Memory B cell (primary cell): ENCODE measurements around the gene RALGAPA1.
"Not testable (repeated sequence)": the region's sequence is repeated elsewhere in the genome, so short reads cannot be mapped to it uniquely, and the experiment has no call there.

Experiments used
- ATAC-seq: fragments of 150-1000 bp; cut with Tn5 transposase; 2 replicates; pipeline ENCODE4 v1.10.0; 2021; ENCODE audit warnings: low read depth, mild to moderate bottlenecking, moderate library complexity
- DNase-seq, 2 donors: peaks; one replicate each; pipeline ENCODE4 v3.0.0; 2022; ENCODE audit warnings: low spot score in 2 of 2
- H3K27ac Mint-ChIP-seq: one replicate; pipeline ENCODE4 v1.8.0; 2022; ENCODE audit warnings: mild to moderate bottlenecking, moderate library complexity, mixed read lengths
- H3K27me3 Mint-ChIP-seq: one replicate; pipeline ENCODE4 v1.8.0; 2022; ENCODE audit warnings: mixed read lengths
- H3K36me3 Mint-ChIP-seq: one replicate; pipeline ENCODE4 v1.8.0; 2022; ENCODE audit warnings: mild to moderate bottlenecking, mixed read lengths
- H3K4me1 Mint-ChIP-seq: one replicate; pipeline ENCODE4 v1.8.0; 2022; ENCODE audit warnings: mixed read lengths
- H3K4me3 Mint-ChIP-seq: one replicate; pipeline ENCODE4 v1.8.0; 2022; ENCODE audit warnings: mild to moderate bottlenecking, moderate library complexity, mixed read lengths
- H3K9me3 Mint-ChIP-seq: one replicate; pipeline ENCODE4 v1.8.0; 2022; ENCODE audit warnings: mixed read lengths

Gene RALGAPA1

DNA sequence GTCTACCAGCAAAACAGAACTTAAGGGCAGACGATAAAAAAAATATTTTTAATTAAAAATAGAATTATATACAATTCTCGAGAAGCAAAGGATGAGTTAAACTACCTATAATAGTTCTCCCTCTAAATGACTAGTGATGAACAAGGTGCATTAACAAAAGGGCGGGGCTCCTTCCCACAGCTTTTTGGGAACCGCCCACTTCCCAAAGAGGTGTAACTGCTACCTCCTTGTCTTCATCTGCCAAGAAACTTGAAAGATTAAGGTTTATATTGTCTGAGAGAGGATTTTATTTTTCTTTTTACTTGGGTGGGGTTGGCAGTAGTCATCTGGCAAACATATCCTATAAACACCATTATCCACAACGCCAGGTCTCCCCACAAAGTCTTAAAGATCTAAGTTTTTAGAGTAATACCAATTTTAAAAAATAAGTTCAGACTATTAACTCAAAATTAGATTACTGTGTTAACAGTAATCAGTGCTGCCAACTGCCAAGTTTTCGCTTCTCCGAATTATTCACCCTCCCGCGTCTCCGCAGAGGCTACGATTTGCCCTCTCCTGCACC, 938 bp downstream of the RALGAPA1 start:
- H3K9me3 Mint-ChIP-seq = no peaks in the 10 kb centered on the region
- peak overlapping the region; percentile 92 for H3K27ac Mint-ChIP-seq
- no peaks in the 10 kb centered on the region for H3K27me3 Mint-ChIP-seq
- peaks cover 7% of the 10 kb centered on the region for H3K36me3 Mint-ChIP-seq
- ATAC-seq (no peak), DNase-seq (no peak)
- peaks cover 19% of the 10 kb centered on the region for H3K4me1 Mint-ChIP-seq
- peak overlapping the region; percentile 98 for H3K4me3 Mint-ChIP-seq

DNA sequence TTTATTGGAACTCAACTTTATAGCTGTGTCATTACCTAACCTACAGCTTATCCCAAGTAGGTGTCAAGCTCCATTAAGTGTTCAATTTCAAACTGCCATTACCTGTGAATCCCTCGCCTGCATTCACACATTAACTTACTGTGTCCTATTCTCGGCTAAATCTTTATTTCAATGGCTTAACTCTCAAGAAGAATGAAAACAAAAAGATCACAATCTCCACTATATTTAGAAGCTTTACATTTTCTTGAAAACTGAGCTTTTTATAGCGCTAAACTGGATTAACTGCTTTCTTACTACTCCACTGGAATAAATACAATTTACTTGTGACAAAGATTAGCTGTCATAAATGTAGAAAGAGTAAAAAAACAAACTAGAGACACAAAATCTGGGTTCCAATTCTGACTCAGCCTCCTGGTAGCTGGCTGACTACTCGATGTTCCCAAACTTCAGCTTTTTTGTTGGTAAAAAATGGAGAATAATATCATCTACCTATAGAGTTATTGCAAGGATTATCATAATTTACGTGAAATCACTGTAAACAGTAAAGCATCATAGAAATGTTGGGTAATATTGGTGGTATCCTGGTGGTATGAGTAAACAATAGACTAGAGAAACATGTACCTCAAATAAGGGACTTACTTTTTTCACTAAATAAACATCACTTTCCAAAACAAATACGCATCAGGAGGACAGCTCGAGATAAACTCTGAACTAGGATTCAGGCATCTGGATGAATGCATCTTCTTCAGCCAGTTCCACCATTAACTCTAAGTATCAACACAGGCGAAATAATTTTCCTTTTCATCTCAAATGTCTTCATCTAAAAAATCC, 1.7 kb downstream of the RALGAPA1 start:
- H3K4me1 Mint-ChIP-seq = peaks cover 19% of the 10 kb centered on the region

DNA sequence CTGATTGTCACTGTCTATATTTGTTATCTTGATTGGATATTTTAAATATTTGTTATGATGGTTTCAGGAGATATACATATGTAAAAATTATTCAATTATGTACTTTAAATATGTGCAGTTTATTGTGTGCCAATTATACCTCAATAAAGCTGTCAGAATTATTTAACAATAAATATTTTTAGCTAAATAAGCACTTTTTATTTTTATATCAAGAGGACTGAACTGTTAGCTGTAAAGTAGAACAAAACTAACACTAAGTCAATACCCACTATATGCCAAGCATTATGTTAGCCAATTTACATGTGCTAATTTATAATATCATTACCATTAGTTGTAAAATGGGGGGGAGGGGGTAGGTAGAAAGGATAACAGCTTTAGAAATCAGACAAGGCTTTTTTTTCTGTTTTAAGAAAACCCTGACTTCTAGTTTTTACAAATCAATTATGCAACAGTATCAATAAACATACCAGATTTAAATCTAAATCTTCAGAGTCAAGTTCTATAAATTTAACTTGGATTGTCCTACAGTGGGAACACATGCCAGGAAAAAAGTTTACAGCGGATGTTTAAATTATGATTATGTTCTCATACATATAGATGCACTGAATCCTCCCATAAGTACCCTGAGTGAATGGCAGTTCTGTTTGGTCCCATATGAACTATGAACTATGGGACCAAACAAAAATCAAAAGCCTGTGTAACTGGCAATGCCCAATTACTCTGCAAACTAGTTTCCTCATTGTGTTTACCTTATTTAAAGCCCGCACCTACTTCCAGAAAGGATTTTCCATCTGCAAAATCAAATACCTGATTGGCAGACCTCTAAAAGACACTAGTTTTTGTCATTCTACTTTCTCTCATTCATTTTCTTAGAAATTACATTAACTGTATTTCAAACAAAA, 2.8 kb downstream of the RALGAPA1 start:
- ATAC-seq (no peak), DNase-seq (no peak)
- H3K4me1 Mint-ChIP-seq = peaks cover 22% of the 10 kb centered on the region
- H3K27me3 Mint-ChIP-seq = no peaks in the 10 kb centered on the region
- peaks cover 7% of the 10 kb centered on the region for H3K36me3 Mint-ChIP-seq
- H3K9me3 Mint-ChIP-seq = no peaks in the 10 kb centered on the region
- H3K27ac Mint-ChIP-seq = no peak overlapping the region
- H3K4me3 Mint-ChIP-seq = no peak overlapping the region

More for the DNA sequence above, 1.7 kb downstream of the RALGAPA1 start:
- Mint-ChIP-seq H3K27ac (peak overlapping the region; percentile 92), H3K4me3 (peak overlapping the region; percentile 76), H3K36me3 (peaks cover 7% of the 10 kb centered on the region), H3K27me3 (no peaks in the 10 kb centered on the region), H3K9me3 (no peaks in the 10 kb centered on the region)
- DNase-seq (no peak), ATAC-seq (no peak)

DNA sequence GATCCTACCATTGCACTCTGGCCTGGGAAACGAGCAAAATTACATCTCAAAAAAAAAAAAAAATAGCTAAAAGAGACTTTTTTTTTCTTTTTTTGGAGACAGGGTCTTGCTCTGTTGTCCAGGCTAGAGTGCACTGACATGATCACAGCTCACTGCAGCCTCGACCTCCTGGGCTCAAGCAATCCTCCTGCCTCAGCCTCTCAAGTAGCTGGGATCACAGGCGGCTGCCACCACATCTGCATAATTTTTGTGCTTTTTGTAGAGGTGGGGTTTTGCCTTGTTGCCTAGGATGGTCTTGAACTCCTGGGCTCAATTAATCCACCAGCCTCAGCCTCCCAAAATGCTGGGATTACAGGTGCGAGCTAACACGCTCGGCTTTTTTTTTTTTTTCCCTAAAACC, 11.3 kb downstream of the RALGAPA1 start:
- H3K27me3 Mint-ChIP-seq = no peaks in the 10 kb centered on the region
- ATAC-seq = no peak
- H3K4me1 Mint-ChIP-seq = peaks cover 20% of the 10 kb centered on the region
- no peak overlapping the region for H3K4me3 Mint-ChIP-seq
- H3K27ac Mint-ChIP-seq = no peak overlapping the region
- H3K9me3 Mint-ChIP-seq = no peaks in the 10 kb centered on the region
- no peak for DNase-seq
- peaks cover 11% of the 10 kb centered on the region for H3K36me3 Mint-ChIP-seq

DNA sequence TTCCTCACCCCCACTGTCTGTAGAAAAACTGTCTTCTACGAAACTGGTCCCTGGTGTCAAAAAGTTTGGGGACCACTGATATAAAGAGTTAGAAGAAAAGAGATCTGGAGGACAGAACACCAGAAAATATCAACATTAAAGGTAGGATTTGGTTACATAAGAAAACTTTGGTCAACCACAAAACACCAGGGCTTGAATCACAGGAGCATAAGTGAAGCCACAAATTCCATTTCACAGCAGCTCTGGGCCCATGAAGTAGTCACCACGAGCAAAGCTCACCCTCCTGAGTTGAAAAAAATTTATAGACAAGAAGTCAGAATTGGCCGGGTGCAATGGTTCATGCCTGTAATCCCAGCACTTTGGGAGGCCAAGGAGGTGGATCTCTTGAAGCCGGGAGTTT, 19.4 kb downstream of the RALGAPA1 start:
- no peak overlapping the region for H3K27ac Mint-ChIP-seq
- no peak for DNase-seq
- H3K27me3 Mint-ChIP-seq = no peaks in the 10 kb centered on the region
- ATAC-seq = no peak
- no peaks in the 10 kb centered on the region for H3K9me3 Mint-ChIP-seq
- H3K4me1 Mint-ChIP-seq = peaks cover 5% of the 10 kb centered on the region
- H3K36me3 Mint-ChIP-seq = peaks cover 13% of the 10 kb centered on the region
- no peak overlapping the region for H3K4me3 Mint-ChIP-seq

DNA sequence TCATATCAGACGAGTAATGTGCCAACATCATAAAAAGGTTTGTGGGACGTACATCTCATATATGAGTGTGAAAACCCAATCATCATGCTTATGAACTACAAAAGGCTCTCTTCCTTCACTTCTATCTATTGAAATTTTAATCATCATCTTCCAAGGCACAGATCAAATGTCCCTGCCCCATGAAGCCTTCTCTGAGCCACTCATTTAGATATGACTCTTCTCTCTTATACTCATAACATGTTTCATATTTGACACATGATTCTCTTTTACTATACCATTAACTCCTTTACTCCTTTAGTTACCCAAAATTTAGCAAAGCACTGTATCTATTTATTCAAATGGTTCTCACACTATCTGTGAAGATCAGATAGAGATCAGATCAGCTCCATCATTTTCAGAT, 22.2 kb downstream of the RALGAPA1 start:
- Mint-ChIP-seq H3K27me3 (no peaks in the 10 kb centered on the region), H3K4me3 (no peak overlapping the region), H3K4me1 (peaks cover 12% of the 10 kb centered on the region), H3K27ac (no peak overlapping the region), H3K36me3 (peaks cover 16% of the 10 kb centered on the region), H3K9me3 (no peaks in the 10 kb centered on the region)
- no peak for ATAC-seq
- DNase-seq = no peak

DNA sequence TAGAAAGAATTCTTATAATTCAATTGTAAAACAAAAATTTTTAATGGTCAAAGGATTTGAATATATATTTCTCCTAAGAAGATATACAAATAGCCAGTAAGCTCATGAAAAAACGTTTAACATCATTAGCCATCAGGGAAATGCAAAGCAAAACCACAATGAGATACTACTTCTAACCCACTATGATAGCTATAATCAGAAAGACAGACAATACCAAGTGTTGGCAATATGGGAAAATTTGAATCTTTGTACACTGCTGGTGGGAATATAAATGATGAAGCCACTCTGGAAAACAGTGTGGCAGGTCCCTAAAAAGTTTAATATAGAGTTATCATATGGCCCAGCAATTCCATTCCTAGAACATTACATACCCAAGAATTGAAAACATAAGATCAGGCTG, 25.4 kb downstream of the RALGAPA1 start:
- ATAC-seq = no peak
- peaks cover 11% of the 10 kb centered on the region for H3K4me1 Mint-ChIP-seq
- H3K9me3 Mint-ChIP-seq = peaks cover 3% of the 10 kb centered on the region
- peaks cover 22% of the 10 kb centered on the region for H3K36me3 Mint-ChIP-seq
- H3K4me3 Mint-ChIP-seq = no peak overlapping the region
- no peak for DNase-seq
- H3K27me3 Mint-ChIP-seq = no peaks in the 10 kb centered on the region
- no peak overlapping the region for H3K27ac Mint-ChIP-seq

DNA sequence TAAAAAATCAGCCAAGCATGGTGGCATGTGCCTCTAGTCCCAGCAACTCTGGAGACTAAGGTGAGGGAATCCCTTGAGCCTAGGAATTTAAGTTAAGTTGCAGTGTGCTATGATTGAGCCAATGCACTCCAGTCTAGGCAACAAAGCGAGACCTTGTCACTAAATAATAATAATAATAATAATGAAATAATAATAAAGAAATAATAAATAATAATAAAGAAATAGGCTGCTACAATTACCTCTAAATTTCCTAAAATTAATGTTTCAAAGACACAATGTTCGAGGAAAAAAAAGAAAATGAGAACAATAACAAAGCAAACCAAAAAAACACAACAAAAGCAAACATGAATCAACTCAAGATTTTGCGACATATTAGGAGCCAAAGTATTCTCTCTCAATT, 29.7 kb downstream of the RALGAPA1 start:
- no peak overlapping the region for H3K27ac Mint-ChIP-seq

DNA sequence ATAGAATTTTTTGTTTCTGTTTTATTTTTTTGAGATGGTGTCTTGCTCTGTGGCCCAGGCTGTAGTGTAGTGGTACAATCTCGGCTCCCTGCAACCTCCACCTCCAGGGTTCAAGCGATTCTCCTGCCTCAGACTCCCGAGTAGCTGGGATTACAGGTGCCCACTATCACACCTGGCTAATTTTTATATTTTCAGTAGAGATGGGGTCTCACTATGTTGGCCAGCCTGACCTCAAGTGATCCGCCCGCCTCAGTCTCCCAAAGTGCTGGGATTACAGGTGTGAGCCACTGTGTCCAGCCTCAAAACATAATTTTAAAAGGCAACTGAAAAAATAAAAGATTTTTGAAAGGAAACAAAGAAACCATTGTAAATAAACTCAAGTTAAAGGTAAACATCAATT, 31.5 kb downstream of the RALGAPA1 start:
- ATAC-seq = not testable (repeated sequence)

More for the DNA sequence above, 29.7 kb downstream of the RALGAPA1 start:
- H3K9me3 Mint-ChIP-seq = peaks cover 3% of the 10 kb centered on the region
- H3K4me1 Mint-ChIP-seq = peaks cover 11% of the 10 kb centered on the region
- H3K36me3 Mint-ChIP-seq = peaks cover 20% of the 10 kb centered on the region
- DNase-seq (no peak), ATAC-seq (no peak)
- no peak overlapping the region for H3K4me3 Mint-ChIP-seq
- H3K27me3 Mint-ChIP-seq = no peaks in the 10 kb centered on the region

DNA sequence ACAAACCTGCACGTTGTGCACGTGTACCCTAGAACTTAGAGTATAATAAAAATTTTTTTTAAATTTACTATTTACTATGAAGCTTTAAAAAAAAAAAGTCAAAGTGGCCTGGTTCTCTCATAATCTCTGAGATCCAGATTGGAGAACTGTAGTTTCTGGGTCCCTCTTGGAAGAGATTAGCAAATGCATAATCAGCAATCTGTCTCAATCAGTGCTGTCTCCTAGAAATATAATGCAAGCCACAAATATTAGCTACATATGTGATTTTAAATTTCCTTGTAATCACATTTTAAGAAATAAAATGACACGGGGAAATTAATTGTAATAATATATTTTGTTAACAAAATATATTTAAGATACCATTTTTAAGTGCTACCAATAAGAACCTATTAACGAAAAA, 32.3 kb downstream of the RALGAPA1 start:
- peaks cover 19% of the 10 kb centered on the region for H3K36me3 Mint-ChIP-seq
- H3K27me3 Mint-ChIP-seq = no peaks in the 10 kb centered on the region
- DNase-seq = no peak
- peaks cover 5% of the 10 kb centered on the region for H3K4me1 Mint-ChIP-seq
- no peak overlapping the region for H3K4me3 Mint-ChIP-seq
- ATAC-seq = no peak
- no peak overlapping the region for H3K27ac Mint-ChIP-seq
- peaks cover 3% of the 10 kb centered on the region for H3K9me3 Mint-ChIP-seq

More for the DNA sequence above, 31.5 kb downstream of the RALGAPA1 start:
- not testable (repeated sequence) for H3K4me3 Mint-ChIP-seq, DNase-seq, H3K9me3 Mint-ChIP-seq, H3K27me3 Mint-ChIP-seq, H3K4me1 Mint-ChIP-seq, H3K27ac Mint-ChIP-seq
- H3K36me3 Mint-ChIP-seq = peaks cover 19% of the 10 kb centered on the region

DNA sequence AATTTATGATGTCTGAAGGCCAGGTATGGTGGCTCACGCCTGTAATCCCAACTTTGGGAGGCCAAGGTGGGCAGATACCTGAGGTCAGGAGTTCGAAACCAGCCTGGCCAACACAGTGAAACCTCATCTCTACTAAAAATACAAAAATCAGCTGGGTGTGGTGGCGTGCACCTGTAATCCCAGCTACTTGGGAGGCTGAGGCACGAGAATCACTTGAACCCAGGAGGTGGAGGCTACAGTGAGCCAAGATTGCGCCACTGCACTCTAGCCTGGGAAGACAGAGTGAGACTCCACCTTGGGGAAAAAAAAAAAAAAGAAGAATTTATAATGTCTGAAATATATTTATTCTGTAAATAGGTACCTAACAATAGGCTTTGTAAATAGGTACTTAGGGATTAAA, 33.0 kb downstream of the RALGAPA1 start:
- peaks cover 16% of the 10 kb centered on the region for H3K36me3 Mint-ChIP-seq
- not testable (repeated sequence) for H3K9me3 Mint-ChIP-seq, H3K27me3 Mint-ChIP-seq, H3K4me3 Mint-ChIP-seq, H3K4me1 Mint-ChIP-seq, H3K27ac Mint-ChIP-seq, DNase-seq, ATAC-seq

DNA sequence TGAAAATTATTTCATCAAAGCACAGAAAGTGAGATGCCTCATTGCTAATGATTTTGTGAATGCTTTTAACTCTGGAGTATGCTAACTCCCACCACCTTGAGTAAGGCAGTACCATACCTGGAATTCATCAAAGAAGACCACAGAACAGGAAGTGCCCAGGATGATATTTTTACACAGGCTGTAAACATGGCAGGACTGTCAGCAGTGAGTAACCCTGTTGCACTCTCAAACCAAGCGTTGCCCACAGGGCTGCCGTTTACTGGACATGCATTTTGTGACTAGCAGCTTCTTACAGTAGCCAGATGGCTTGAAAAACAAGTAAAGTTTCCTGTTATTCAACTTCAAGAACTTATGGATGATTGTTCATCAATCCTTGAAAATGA, 42.4 kb downstream of the RALGAPA1 start:
- H3K4me1 Mint-ChIP-seq = no peaks in the 10 kb centered on the region
- H3K4me3 Mint-ChIP-seq = no peak overlapping the region
- no peak for DNase-seq
- no peak for ATAC-seq
- no peak overlapping the region for H3K27ac Mint-ChIP-seq
- H3K9me3 Mint-ChIP-seq = no peaks in the 10 kb centered on the region
- peaks cover 6% of the 10 kb centered on the region for H3K36me3 Mint-ChIP-seq
- H3K27me3 Mint-ChIP-seq = no peaks in the 10 kb centered on the region

DNA sequence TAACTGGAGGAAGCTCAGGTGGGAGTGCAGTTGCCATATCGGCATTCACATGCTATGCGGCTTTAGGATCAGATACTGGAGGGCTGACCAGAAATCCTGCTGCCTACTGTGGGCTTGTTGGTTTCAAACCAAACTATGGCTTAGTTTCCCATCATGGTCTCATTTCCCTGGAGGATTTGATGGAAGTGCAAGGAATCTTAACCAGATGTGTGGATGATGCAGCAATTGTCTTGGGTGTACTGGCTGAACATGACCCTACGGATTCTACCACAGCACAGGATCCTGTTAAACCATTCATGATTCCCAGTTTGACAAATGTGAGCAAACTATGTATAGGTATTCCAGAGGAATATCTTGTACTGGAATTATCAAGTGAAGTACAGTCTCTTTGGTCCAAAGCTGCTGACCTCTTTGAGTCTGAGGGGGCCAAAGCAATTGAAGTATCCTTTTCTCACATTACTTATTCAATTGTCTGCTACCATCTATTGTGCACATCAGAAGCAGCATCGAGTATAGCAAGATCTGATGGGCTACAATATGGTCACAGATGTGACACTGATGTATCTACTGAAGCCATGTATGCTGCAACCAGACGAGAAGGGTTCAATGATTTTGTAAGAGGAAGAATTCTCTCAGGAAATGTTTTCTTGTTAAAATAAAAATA, 42.9 kb downstream of the RALGAPA1 start:
- H3K27ac Mint-ChIP-seq = no peak overlapping the region

DNA sequence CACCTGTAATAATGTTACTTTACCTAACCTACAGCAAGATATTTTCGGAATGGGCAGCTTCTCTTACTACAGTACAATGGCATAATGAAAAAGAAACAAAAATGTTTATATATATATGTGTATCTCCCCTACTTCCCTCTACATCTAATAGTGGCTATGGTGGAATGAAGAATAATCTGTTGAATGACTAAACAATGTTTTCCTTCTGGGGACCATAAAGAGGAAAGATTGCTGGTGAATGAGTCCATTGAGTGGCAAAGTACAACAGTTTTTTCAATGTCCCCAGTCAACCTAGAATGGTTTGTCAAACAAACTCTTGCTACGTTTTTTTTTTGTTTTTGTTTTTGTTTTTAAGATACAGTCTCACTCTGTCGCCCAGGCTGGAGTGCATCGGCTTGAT, 47.2 kb downstream of the RALGAPA1 start:
- H3K9me3 Mint-ChIP-seq = no peaks in the 10 kb centered on the region
- DNase-seq = no peak
- no peak for ATAC-seq
- H3K27me3 Mint-ChIP-seq = no peaks in the 10 kb centered on the region
- peaks cover 8% of the 10 kb centered on the region for H3K36me3 Mint-ChIP-seq
- no peaks in the 10 kb centered on the region for H3K4me1 Mint-ChIP-seq
- H3K4me3 Mint-ChIP-seq = no peak overlapping the region
- H3K27ac Mint-ChIP-seq = no peak overlapping the region

More for the DNA sequence above, 42.9 kb downstream of the RALGAPA1 start:
- peaks cover 8% of the 10 kb centered on the region for H3K36me3 Mint-ChIP-seq
- H3K4me1 Mint-ChIP-seq = no peaks in the 10 kb centered on the region
- no peak for DNase-seq
- ATAC-seq = no peak
- H3K9me3 Mint-ChIP-seq = no peaks in the 10 kb centered on the region
- no peaks in the 10 kb centered on the region for H3K27me3 Mint-ChIP-seq
- H3K4me3 Mint-ChIP-seq = no peak overlapping the region
